Right atrium auricular region (tissue), 2 donors: ENCODE measurements around the gene AKAP13. TPM values are rescaled to one million over a fixed set of nuclear protein-coding genes. Genes with fewer than 3 reads are reported as not detected.
A peak's percentile ranks its signal among the peaks of the same experiment; 100 is the strongest.

Experiments
- DNase-seq: peaks from one replicate; pipeline ENCODE4 v3.0.0-alpha.2; 2019; ENCODE audit warnings: low spot score
- H3K27ac ChIP-seq, 2 donors: fragments of 200-600 bp; sonication (generic); 1 replicate in 1 of 2; 2 replicates in 1 of 2; pipeline ENCODE4 v1.5.1; 2016 to 2019
- H3K27me3 ChIP-seq, 2 donors: fragments of 200-600 bp; sonication (generic); one replicate each; pipeline versions ENCODE4 v1.5.1 to v1.6.0; 2017 to 2019
- H3K36me3 ChIP-seq: fragments of 200-600 bp; sonication (generic); one replicate; pipeline ENCODE4 v1.5.1; 2016
- H3K4me1 ChIP-seq, 2 donors: fragments of 200-600 bp; sonication (generic); one replicate each; pipeline versions ENCODE4 v1.5.1 to v1.6.0; 2017 to 2019
- H3K4me3 ChIP-seq, 2 donors: fragments of 200-600 bp; sonication (generic); 1 replicate in 1 of 2; 2 replicates in 1 of 2; pipeline ENCODE4 v1.5.1; 2017 to 2019; ENCODE audit warnings: mild to moderate bottlenecking in 1 of 2, moderate library complexity in 1 of 2
- H3K9me3 ChIP-seq, 2 donors: fragments of 200-600 bp; sonication (generic); one replicate each; pipeline ENCODE4 v1.5.1; 2019
- CTCF ChIP-seq, 2 donors: fragments of 200-600 bp; sonication (generic); IDR thresholded peaks; one replicate each; pipeline ENCODE4 v1.5.1; 2019; ENCODE audit warnings: antibody characterized with exemption in 2 of 2
- total RNA-seq, 2 donors: library from RNA; depleted of rRNA; stranded (reverse); fragments of >200 nt; gene quantifications; one replicate each; pipeline ENCODE4 v1.1.0, GENCODE V29; 2016

AKAP13 gene
- total RNA-seq, 2 donors from 2014 or later, result 293 to 339 TPM

DNA sequence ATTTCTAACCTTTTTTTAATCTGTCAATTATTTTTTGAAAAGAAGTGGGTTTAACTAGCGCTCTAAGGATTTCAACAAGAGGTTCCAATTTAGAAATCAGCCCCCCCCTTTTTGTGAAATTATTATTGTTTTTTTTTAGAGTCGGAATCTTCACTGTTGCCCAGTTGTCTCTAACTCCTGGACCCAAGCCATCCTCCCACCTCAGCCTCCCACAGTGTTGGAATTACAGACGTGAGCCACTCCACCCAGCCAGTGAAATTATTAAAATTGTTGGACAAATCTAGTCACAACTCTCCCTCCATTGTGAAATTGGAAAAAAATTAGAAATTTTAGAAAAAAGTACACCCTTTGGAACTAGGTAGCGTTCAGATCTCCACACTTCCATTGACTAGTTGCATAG is 2.5 kb downstream of the AKAP13 start:
- H3K27ac ChIP-seq, result peak overlapping the region; percentile 97 to 99
- H3K27me3 ChIP-seq, result no peaks in the 10 kb centered on the region
- H3K36me3 ChIP-seq, result peaks cover 6% of the 10 kb centered on the region
- TF ChIP-seq CTCF (IDR thresholded peaks at IDR 0.05), result no peak
- H3K4me3 ChIP-seq, result peak overlapping the region; percentile 96 to 98
- DNase-seq, result no peak
- peaks cover 0 to 35% of the 10 kb centered on the region in 2 donors for H3K4me1 ChIP-seq
- H3K9me3 ChIP-seq, result no peaks in the 10 kb centered on the region

DNA sequence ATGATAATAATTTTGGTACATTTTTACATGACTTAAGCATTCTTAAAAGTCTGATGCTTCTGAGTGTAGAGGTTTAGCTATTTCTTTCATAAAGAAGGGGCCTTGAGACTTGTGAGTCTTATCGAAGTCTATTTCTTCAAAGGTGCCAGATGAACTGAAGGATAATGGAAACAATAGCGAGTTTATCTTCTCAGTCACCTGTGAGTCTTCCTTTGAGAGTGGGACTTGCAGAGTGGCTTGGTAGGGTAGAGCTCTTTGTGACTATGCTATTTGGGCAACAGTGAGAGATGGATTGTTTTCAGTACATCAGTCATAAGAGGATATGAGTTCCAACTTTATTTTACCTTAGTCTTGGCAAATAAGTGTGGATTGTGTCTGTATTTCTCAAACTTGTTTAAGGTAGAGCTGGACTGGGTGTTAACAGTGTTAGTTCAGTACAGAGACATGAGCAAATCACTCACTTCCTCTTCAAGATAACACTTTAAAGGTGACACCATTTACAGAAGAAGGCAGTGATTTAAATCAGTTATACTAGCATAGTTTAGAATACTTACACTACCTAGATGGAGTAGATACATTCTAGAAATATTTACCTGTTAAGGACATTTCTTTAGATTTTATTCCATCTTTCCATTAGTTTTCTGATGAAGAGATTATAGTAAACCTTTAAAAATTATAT is 3.2 kb downstream of the AKAP13 start:
- Histone ChIP-seq H3K27ac (peak overlapping the region; percentile 97 to 99), H3K4me3 (peak overlapping the region; percentile 96 to 98), H3K4me1 (peaks cover 0 to 42% of the 10 kb centered on the region in 2 donors), H3K36me3 (peaks cover 6% of the 10 kb centered on the region), H3K9me3 (no peaks in the 10 kb centered on the region), H3K27me3 (no peaks in the 10 kb centered on the region)
- TF ChIP-seq CTCF (IDR thresholded peaks at IDR 0.05), result no peak
- DNase-seq, result no peak

DNA sequence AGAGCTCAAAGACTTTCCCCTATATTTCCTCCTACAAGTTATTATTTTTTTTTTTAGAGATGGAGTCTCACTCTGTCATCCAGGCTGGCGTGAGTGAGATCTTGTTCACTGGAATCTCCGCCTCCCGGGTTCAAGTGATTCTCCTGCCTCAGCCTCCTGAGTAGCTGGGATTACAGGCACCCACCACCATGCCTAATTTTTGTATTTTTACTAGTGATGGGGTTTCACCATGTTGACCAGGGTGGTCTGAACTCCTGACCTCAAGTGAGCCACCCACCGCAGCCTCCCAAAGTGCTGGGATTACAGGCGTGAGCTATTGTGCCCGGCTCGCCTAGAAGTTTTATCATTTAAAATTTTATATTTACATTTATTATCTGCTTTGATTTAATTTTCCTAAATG is 5.9 kb downstream of the AKAP13 start:
- Histone ChIP-seq H3K9me3 (no peaks in the 10 kb centered on the region), H3K27me3 (no peaks in the 10 kb centered on the region), H3K4me3 (no peak overlapping the region), H3K4me1 (peaks cover 0 to 59% of the 10 kb centered on the region in 2 donors), H3K27ac (peak overlapping the region; percentile 8 to 17), H3K36me3 (peaks cover 6% of the 10 kb centered on the region)
- TF ChIP-seq CTCF (IDR thresholded peaks at IDR 0.05), result no peak
- no peak for DNase-seq

GRCh38 chr15:85388566-85389305 is 8.3 kb downstream of the AKAP13 start:
- Histone ChIP-seq H3K27me3 (no peaks in the 10 kb centered on the region), H3K9me3 (no peaks in the 10 kb centered on the region), H3K4me1 (peaks cover 0 to 54% of the 10 kb centered on the region in 2 donors), H3K4me3 (no peak overlapping the region), H3K36me3 (peaks cover 6% of the 10 kb centered on the region), H3K27ac (peak overlapping the region in 1 of 2 donors; percentile 63)
- TF ChIP-seq CTCF (IDR thresholded peaks at IDR 0.05), result no peak
- no peak for DNase-seq

DNA sequence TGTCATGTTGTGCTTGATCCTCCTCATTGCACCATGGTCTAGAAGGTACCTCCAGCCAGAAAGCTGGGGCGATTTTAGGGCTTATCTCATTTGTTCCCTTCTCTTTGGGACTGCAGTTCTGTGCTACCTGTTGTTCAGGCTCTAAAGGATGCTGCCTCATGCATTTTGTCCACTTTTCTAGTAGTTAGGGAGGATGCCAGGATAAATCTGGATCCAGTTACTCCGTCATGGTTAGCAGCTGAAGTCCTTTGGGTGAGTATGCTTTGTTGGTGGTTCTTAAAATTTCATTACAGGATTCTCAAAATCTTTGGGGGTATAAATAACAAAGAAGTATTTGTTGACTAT is 8.9 kb downstream of the AKAP13 start:
- no peak for DNase-seq
- H3K27me3 ChIP-seq, result no peaks in the 10 kb centered on the region
- H3K9me3 ChIP-seq, result no peaks in the 10 kb centered on the region
- no peak overlapping the region for H3K4me3 ChIP-seq
- peaks cover 0 to 54% of the 10 kb centered on the region in 2 donors for H3K4me1 ChIP-seq
- peaks cover 6% of the 10 kb centered on the region for H3K36me3 ChIP-seq
- no peak for TF ChIP-seq CTCF (IDR thresholded peaks at IDR 0.05)
- H3K27ac ChIP-seq, result peak overlapping the region in 1 of 2 donors; percentile 63
